ENCODE measurements around the gene ZNF827.

ZNF827 gene

GRCh38 chr4:145939856-145940255, 1.2 kb upstream of the ZNF827 start:
- TF ChIP-seq CTCF (IDR thresholded peaks at IDR 0.05; ENCODE audit: control extremely low read depth, extremely low read depth, low read depth, missing control alignments): no peak
- POLR2A ChIA-PET: interaction anchor here (0.7 kb wide), 1 partner anchor 61 kb away, joined by 8 read pairs; no protein-coding TSS in a partner anchor
- CTCF ChIA-PET: interaction anchor here (1.5 kb wide), 1 partner anchor 16 kb away, joined by 5 read pairs; no protein-coding TSS in a partner anchor
- no peak for DNase-seq (ENCODE audit: extremely low spot score)

GRCh38 chr4:145939441-145939750, 773 bp upstream of the ZNF827 start:
- CTCF ChIA-PET: interaction anchor here (0.9 to 1.6 kb wide), 3 partner anchors 12 to 16 kb away, joined by 3 to 5 read pairs (median 4); no protein-coding TSS in a partner anchor
- POLR2A ChIA-PET: no interaction called here
- no peak for TF ChIP-seq CTCF (IDR thresholded peaks at IDR 0.05; ENCODE audit: control extremely low read depth, extremely low read depth, low read depth, missing control alignments)
- DNase-seq (ENCODE audit: extremely low spot score): no peak

- peak; percentile 53 for DNase-seq (ENCODE audit: extremely low spot score)
- TF ChIP-seq CTCF (IDR thresholded peaks at IDR 0.05; ENCODE audit: control extremely low read depth, extremely low read depth, low read depth, missing control alignments): no peak
- ChIA-PET CTCF (interaction anchor here (0.7 to 1.6 kb wide), 3 partner anchors 11 to 18 kb away, joined by 3 read pairs; no protein-coding TSS in a partner anchor), POLR2A (no interaction called here)
Measured at GRCh38 chr4:145937971-145938611, 532 bp downstream of the ZNF827 start.

- peak; percentile 61 for DNase-seq (ENCODE audit: extremely low spot score)
- CTCF ChIA-PET: no interaction called here
- POLR2A ChIA-PET: interaction anchor here (0.6 kb wide), 1 partner anchor 336 kb away, joined by 5 read pairs; no protein-coding TSS in a partner anchor
- TF ChIP-seq CTCF (IDR thresholded peaks at IDR 0.05; ENCODE audit: control extremely low read depth, extremely low read depth, low read depth, missing control alignments): no peak
Measured at GRCh38 chr4:145936997-145937901, 1.4 kb downstream of the ZNF827 start.

- peak; percentile 81 for DNase-seq (ENCODE audit: extremely low spot score)
- ChIA-PET POLR2A (interaction anchor here (0.6 kb wide), 1 partner anchor 337 kb away, joined by 5 read pairs; no protein-coding TSS in a partner anchor), CTCF (interaction anchor here (0.8 to 1.5 kb wide), 4 partner anchors 16 to 45 kb away, joined by 3 to 4 read pairs (median 3); no protein-coding TSS in a partner anchor)
- peak; percentile 2 for TF ChIP-seq CTCF (IDR thresholded peaks at IDR 0.05; ENCODE audit: control extremely low read depth, extremely low read depth, low read depth, missing control alignments)
Measured at GRCh38 chr4:145936142-145936996, 2.3 kb downstream of the ZNF827 start.

All from GM10248 (cell line).